CD4-positive, alpha-beta T cell (primary cell): ENCODE results near the gene TUB. TPM values are rescaled to one million over a fixed set of nuclear protein-coding genes. Genes with fewer than 3 reads are reported as not detected.

Experiments used
- ATAC-seq: fragments of 200-7000 bp; cut with Tn5 transposase; one replicate; pipeline ENCODE4 v1.10.0; 2022; ENCODE audit warnings: mild to moderate bottlenecking; ENCODE audit not compliant: poor library complexity
- CTCF ChIA-PET: fragments of 350-600 bp; sonication (Branson Sonifier 250); formaldehyde crosslinking; loops from one replicate; lab custom pipeline; 2021; ENCODE audit warnings: antibody characterized with exemption, inconsistent platforms; lab: Charles Lee
- POLR2A ChIA-PET: fragments of 350-600 bp; sonication (Branson Sonifier 250); formaldehyde crosslinking; loops from one replicate; lab custom pipeline; 2021; ENCODE audit warnings: antibody characterized with exemption, inconsistent platforms; lab: Charles Lee
- DNase-seq, 14 experiments: peaks; one replicate each; pipeline ENCODE4 v3.0.0-alpha.2; 2013 to 2020; ENCODE audit warnings: mixed read lengths in 2 of 14
- H3K27ac ChIP-seq, 2 donors: one replicate each; pipeline versions ENCODE4 v1.5.1 to v1.7.0; 2013; ENCODE audit warnings: low read length in 2 of 2, low read depth in 1 of 2, mild to moderate bottlenecking in 1 of 2
- H3K27me3 ChIP-seq, 2 experiments: 1 replicate in 1 of 2; 2 replicates in 1 of 2; pipeline versions ENCODE4 v1.6.1 to v1.7.0; 2013; ENCODE audit warnings: low read length in 2 of 2, control low read depth in 1 of 2, mild to moderate bottlenecking in 1 of 2, moderate library complexity in 1 of 2; ENCODE audit not compliant: insufficient read depth in 2 of 2, control insufficient read depth in 1 of 2
- H3K36me3 ChIP-seq: one replicate; pipeline ENCODE4 v1.6.1; 2013; ENCODE audit warnings: low read length, control low read depth; ENCODE audit not compliant: insufficient read depth
- H3K4me1 ChIP-seq: one replicate; pipeline ENCODE4 v1.6.1; 2013; ENCODE audit warnings: low read length, control low read depth; ENCODE audit not compliant: insufficient read depth
- H3K4me3 ChIP-seq: one replicate; pipeline ENCODE4 v1.5.1; 2013; ENCODE audit warnings: mild to moderate bottlenecking, low read length, moderate library complexity
- H3K9me3 ChIP-seq, 2 experiments: 1 replicate in 1 of 2; 2 replicates in 1 of 2; pipeline versions ENCODE4 v1.6.1 to v1.7.0; 2013; ENCODE audit warnings: low read length in 2 of 2, mild to moderate bottlenecking in 2 of 2, control low read depth in 1 of 2, moderate library complexity in 1 of 2; ENCODE audit not compliant: control insufficient read depth in 1 of 2, insufficient read depth in 1 of 2
- H3K27ac Mint-ChIP-seq: one replicate; pipeline ENCODE4 v1.8.0; 2020; ENCODE audit warnings: mixed read lengths
- H3K27me3 Mint-ChIP-seq: one replicate; pipeline ENCODE4 v1.8.0; 2021; ENCODE audit warnings: mixed read lengths
- H3K36me3 Mint-ChIP-seq: one replicate; pipeline ENCODE4 v1.8.0; 2021; ENCODE audit warnings: low read depth, mixed read lengths
- H3K4me1 Mint-ChIP-seq: one replicate; pipeline ENCODE4 v1.8.0; 2021; ENCODE audit warnings: low read depth, mixed read lengths
- H3K4me3 Mint-ChIP-seq: one replicate; pipeline ENCODE4 v1.8.0; 2020; ENCODE audit warnings: mild to moderate bottlenecking, mixed read lengths
- H3K9me3 Mint-ChIP-seq: one replicate; pipeline ENCODE4 v1.8.0; 2020; ENCODE audit warnings: mixed read lengths
- intact Hi-C, 2 experiments: fragments of 100-400 bp; cut with DNase I in 1 of 2; cut with micrococcal nuclease in 1 of 2; formaldehyde crosslinking; loops; one replicate each; pipeline versions ENCODE4 v1.15.1 to v1.9.0; 2023 to 2025; cut with DNase I, micrococcal nuclease
- total RNA-seq, 174 experiments: library from RNA in 2 of 174; stranded (reverse) in 2 of 174; gene quantifications; one replicate each; pipeline ENCODE4 v1.2.3 and lab custom pipeline; 2021 to 2026
- TF ChIP-seq, protein P1 (sequence below): fragments of 200-600 bp; IDR thresholded peaks from one replicate; pipeline ENCODE4 v1.8.0; 2022; ENCODE audit warnings: antibody characterized with exemption, mild to moderate bottlenecking

TUB gene
- total RNA-seq, 2 experiments from 2014 or later: 0.08 TPM; not detected in 1

DNA sequence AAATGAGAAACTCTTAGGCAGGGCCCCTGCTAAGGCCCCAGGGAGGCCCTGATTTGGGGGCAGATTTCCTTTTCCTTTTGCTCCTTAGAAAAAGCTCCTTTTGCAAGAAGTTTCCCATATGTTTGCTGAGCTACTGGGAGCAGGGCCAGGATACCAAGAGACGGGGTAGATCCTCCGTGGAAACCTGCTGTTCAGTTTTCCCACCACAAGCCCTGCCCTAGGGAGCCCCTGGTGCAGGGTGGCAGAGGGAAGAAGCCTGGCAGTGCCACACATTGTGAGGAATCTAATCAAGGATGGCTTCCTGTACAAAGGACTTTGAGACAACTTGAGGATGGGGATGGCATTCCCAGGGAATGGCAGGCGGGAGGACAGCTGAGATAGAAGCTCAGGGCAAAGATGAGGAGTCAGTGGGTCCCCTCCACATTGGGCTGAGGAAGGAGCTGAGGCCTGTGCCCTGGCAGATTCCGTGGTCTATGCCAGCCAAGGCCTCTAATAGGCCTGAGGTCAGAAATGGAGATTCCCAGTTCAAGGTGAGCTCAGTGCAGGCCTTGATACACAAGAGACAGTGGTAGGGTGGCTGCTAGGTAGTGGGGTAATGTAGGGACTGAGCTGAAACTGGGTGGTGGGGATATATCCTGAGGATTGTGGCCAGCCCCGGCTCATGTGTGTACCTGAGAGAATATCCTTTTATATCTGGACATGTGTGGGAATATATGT, 15.0 kb downstream of the TUB start:
- Histone ChIP-seq H3K4me3 (no peak overlapping the region), H3K36me3 (no peaks in the 10 kb centered on the region), H3K9me3 (peaks cover 0 to 4% of the 10 kb centered on the region in 2 experiments), H3K27ac (no peak overlapping the region), H3K27me3 (no peaks in the 10 kb centered on the region), H3K4me1 (no peaks in the 10 kb centered on the region)
- no peaks in the 10 kb centered on the region for H3K27me3 Mint-ChIP-seq
- H3K9me3 Mint-ChIP-seq: no peaks in the 10 kb centered on the region
- CTCF ChIA-PET: no interaction called here
- no peak for ATAC-seq
- H3K4me1 Mint-ChIP-seq: peaks cover 5% of the 10 kb centered on the region
- TF ChIP-seq, protein P1, sequence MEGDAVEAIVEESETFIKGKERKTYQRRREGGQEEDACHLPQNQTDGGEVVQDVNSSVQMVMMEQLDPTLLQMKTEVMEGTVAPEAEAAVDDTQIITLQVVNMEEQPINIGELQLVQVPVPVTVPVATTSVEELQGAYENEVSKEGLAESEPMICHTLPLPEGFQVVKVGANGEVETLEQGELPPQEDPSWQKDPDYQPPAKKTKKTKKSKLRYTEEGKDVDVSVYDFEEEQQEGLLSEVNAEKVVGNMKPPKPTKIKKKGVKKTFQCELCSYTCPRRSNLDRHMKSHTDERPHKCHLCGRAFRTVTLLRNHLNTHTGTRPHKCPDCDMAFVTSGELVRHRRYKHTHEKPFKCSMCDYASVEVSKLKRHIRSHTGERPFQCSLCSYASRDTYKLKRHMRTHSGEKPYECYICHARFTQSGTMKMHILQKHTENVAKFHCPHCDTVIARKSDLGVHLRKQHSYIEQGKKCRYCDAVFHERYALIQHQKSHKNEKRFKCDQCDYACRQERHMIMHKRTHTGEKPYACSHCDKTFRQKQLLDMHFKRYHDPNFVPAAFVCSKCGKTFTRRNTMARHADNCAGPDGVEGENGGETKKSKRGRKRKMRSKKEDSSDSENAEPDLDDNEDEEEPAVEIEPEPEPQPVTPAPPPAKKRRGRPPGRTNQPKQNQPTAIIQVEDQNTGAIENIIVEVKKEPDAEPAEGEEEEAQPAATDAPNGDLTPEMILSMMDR: no peak
- DNase-seq: no peak
- H3K4me3 Mint-ChIP-seq: no peak overlapping the region
- intact Hi-C loops: no loop called here
- H3K36me3 Mint-ChIP-seq: no peaks in the 10 kb centered on the region
- POLR2A ChIA-PET: interaction anchor here (1.4 kb wide), 1 partner anchor 109 kb away, joined by 3 read pairs; the partner anchor contains the start of gene EIF3F
- no peak overlapping the region for H3K27ac Mint-ChIP-seq

DNA sequence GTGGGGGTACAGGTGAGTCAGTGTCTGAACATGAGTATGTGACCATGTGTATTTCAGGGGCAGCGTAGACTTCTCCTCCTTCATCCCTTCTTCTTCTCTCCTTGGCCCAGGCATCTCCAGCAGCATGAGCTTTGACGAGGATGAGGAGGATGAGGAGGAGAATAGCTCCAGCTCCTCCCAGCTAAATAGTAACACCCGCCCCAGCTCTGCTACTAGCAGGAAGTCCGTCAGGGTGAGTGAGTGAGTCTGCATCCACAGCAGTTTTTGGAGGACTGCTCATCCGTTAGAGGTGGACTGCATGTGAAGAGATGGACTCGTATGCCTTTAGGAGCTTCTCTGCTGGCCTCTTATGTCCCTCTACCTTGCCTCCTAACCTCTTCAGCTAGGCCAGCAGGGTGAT, 15.6 kb downstream of the TUB start:
- intact Hi-C loops: no loop called here
- no peaks in the 10 kb centered on the region for H3K4me1 ChIP-seq
- ChIA-PET POLR2A (interaction anchor here (1.4 kb wide), 1 partner anchor 109 kb away, joined by 3 read pairs; the partner anchor contains the start of gene EIF3F), CTCF (interaction anchor here (1.2 kb wide), 1 partner anchor 64 kb away, joined by 3 read pairs; no protein-coding TSS in a partner anchor)
- H3K27me3 ChIP-seq: no peaks in the 10 kb centered on the region
- no peak overlapping the region for H3K27ac ChIP-seq
- no peak overlapping the region for H3K4me3 ChIP-seq
- Mint-ChIP-seq H3K27me3 (no peaks in the 10 kb centered on the region), H3K36me3 (no peaks in the 10 kb centered on the region), H3K27ac (no peak overlapping the region), H3K9me3 (no peaks in the 10 kb centered on the region), H3K4me1 (peaks cover 1% of the 10 kb centered on the region), H3K4me3 (no peak overlapping the region)
- DNase-seq (no peak), ATAC-seq (no peak)
- TF ChIP-seq, protein P1: no peak
- H3K9me3 ChIP-seq: peaks cover 0 to 4% of the 10 kb centered on the region in 2 experiments
- H3K36me3 ChIP-seq: no peaks in the 10 kb centered on the region

DNA sequence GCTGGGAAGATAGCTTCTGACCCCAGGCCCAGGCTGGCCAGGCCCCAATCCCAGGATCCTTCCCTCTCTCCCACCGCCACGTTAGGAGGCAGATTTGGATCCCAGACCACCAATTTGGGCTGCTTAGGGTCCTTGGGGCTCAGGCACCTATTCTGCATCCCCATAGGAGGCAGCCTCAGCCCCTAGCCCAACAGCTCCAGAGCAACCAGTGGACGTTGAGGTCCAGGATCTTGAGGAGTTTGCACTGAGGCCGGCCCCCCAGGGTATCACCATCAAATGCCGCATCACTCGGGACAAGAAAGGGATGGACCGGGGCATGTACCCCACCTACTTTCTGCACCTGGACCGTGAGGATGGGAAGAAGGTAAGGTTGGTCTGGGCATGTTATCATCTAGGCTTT, 16.1 kb downstream of the TUB start:
- no peak overlapping the region for H3K27ac Mint-ChIP-seq

More for the DNA sequence above, 16.1 kb downstream of the TUB start:
- no peaks in the 10 kb centered on the region for H3K36me3 ChIP-seq
- ChIA-PET CTCF (interaction anchor here (1.2 kb wide), 1 partner anchor 64 kb away, joined by 3 read pairs; no protein-coding TSS in a partner anchor), POLR2A (no interaction called here)
- Mint-ChIP-seq H3K27me3 (no peaks in the 10 kb centered on the region), H3K4me3 (no peak overlapping the region), H3K36me3 (no peaks in the 10 kb centered on the region), H3K4me1 (no peaks in the 10 kb centered on the region), H3K9me3 (no peaks in the 10 kb centered on the region)
- DNase-seq: no peak
- ATAC-seq: no peak
- no peak overlapping the region for H3K27ac ChIP-seq
- no peak overlapping the region for H3K4me3 ChIP-seq
- no peaks in the 10 kb centered on the region for H3K27me3 ChIP-seq
- TF ChIP-seq, protein P1: no peak
- H3K4me1 ChIP-seq: no peaks in the 10 kb centered on the region
- H3K9me3 ChIP-seq: peaks cover 0 to 4% of the 10 kb centered on the region in 2 experiments
- intact Hi-C loops: no loop called here
